ENCODE data around the gene TMEM200C. TPM values are rescaled to one million over a fixed set of nuclear protein-coding genes. Genes with fewer than 3 reads are reported as not detected.
"Not testable (repeated sequence)": the region's sequence is repeated elsewhere in the genome, so short reads cannot be mapped to it uniquely, and the experiment has no call there.

Gene TMEM200C
- total RNA-seq, 4 donors from 2014 or later: 0.08 to 0.13 TPM; not detected in 2

- intact Hi-C loops (cut with DNase I): no loop called here
- no peaks in the 10 kb centered on the region for H3K9me3 ChIP-seq
- H3K36me3 ChIP-seq: no peaks in the 10 kb centered on the region
- no peaks in the 10 kb centered on the region for H3K27me3 ChIP-seq
- TF ChIP-seq CTCF (IDR thresholded peaks at IDR 0.05) (no peak), POLR2A (IDR thresholded peaks at IDR 0.05) (no peak)
- no peak overlapping the region for H3K27ac ChIP-seq
- 89 to 94% methylated on average over 1 of the region's 1 CpG for WGBS, 2 donors
- no peak overlapping the region for H3K4me3 ChIP-seq (replicated peaks in 1 of 3)
- no peaks in the 10 kb centered on the region for H3K4me1 ChIP-seq
- DNase-seq: no peak
Measured at GRCh38 chr18:5865521-5865920, 29.8 kb downstream of the TMEM200C start.

- intact Hi-C loops (cut with DNase I); H3K27me3 ChIP-seq; H3K4me1 ChIP-seq; H3K9me3 ChIP-seq; DNase-seq; H3K36me3 ChIP-seq; H3K27ac ChIP-seq; H3K4me3 ChIP-seq (replicated peaks in 1 of 3): not testable (repeated sequence)
- WGBS, 2 donors: 50 to 56% methylated on average over 1 of the region's 1 CpG
Measured at GRCh38 chr18:5862127-5862526, 33.2 kb downstream of the TMEM200C start.

GRCh38 chr18:5857180-5857579, 38.1 kb downstream of the TMEM200C start:
- Histone ChIP-seq H3K36me3 (no peaks in the 10 kb centered on the region), H3K27ac (no peak overlapping the region), H3K4me1 (no peaks in the 10 kb centered on the region), H3K27me3 (no peaks in the 10 kb centered on the region), H3K9me3 (no peaks in the 10 kb centered on the region), H3K4me3 (replicated peaks in 1 of 3) (no peak overlapping the region)
- DNase-seq: no peak
- intact Hi-C loops (cut with DNase I): no loop called here
- 67 to 69% methylated on average over 3 of the region's 3 CpGs for WGBS, 2 donors
- TF ChIP-seq CTCF (IDR thresholded peaks at IDR 0.05): no peak
- no peak for TF ChIP-seq POLR2A (IDR thresholded peaks at IDR 0.05)

- Histone ChIP-seq H3K4me3 (replicated peaks in 1 of 3) (no peak overlapping the region), H3K4me1 (no peaks in the 10 kb centered on the region), H3K36me3 (no peaks in the 10 kb centered on the region), H3K9me3 (no peaks in the 10 kb centered on the region), H3K27me3 (no peaks in the 10 kb centered on the region), H3K27ac (no peak overlapping the region)
- intact Hi-C loops (cut with DNase I): no loop called here
- TF ChIP-seq CTCF (IDR thresholded peaks at IDR 0.05) (no peak), POLR2A (IDR thresholded peaks at IDR 0.05) (no peak)
- WGBS, 2 donors: 79 to 84% methylated on average over 5 of the region's 5 CpGs
- no peak for DNase-seq
Measured at GRCh38 chr18:5853253-5853652, 42.1 kb downstream of the TMEM200C start.

- no peaks in the 10 kb centered on the region for H3K9me3 ChIP-seq
- no peaks in the 10 kb centered on the region for H3K36me3 ChIP-seq
- no peak for DNase-seq
- H3K27me3 ChIP-seq: no peaks in the 10 kb centered on the region
- H3K4me1 ChIP-seq: no peaks in the 10 kb centered on the region
- WGBS, 2 donors: 26 to 50% methylated on average over 2 of the region's 2 CpGs
- no peak overlapping the region for H3K4me3 ChIP-seq (replicated peaks in 1 of 3)
- intact Hi-C loops (cut with DNase I): no loop called here
- TF ChIP-seq CTCF (IDR thresholded peaks at IDR 0.05) (no peak), POLR2A (IDR thresholded peaks at IDR 0.05) (no peak)
- H3K27ac ChIP-seq: no peak overlapping the region
Measured at GRCh38 chr18:5851998-5852397, 43.3 kb downstream of the TMEM200C start.

GRCh38 chr18:5842653-5843052, 52.7 kb downstream of the TMEM200C start:
- TF ChIP-seq POLR2A (IDR thresholded peaks at IDR 0.05): no peak
- no peak for TF ChIP-seq CTCF (IDR thresholded peaks at IDR 0.05)
- WGBS, 2 donors: 57 to 67% methylated on average over 3 of the region's 3 CpGs
- DNase-seq: no peak
- H3K9me3 ChIP-seq: no peaks in the 10 kb centered on the region
- no peaks in the 10 kb centered on the region for H3K27me3 ChIP-seq
- no peaks in the 10 kb centered on the region for H3K36me3 ChIP-seq
- intact Hi-C loops (cut with DNase I): no loop called here
- no peaks in the 10 kb centered on the region for H3K4me1 ChIP-seq
- H3K4me3 ChIP-seq (replicated peaks in 1 of 3): no peak overlapping the region
- H3K27ac ChIP-seq: no peak overlapping the region
